Measurements from ENCODE around the gene SEMA5B.

Gene SEMA5B

DNA sequence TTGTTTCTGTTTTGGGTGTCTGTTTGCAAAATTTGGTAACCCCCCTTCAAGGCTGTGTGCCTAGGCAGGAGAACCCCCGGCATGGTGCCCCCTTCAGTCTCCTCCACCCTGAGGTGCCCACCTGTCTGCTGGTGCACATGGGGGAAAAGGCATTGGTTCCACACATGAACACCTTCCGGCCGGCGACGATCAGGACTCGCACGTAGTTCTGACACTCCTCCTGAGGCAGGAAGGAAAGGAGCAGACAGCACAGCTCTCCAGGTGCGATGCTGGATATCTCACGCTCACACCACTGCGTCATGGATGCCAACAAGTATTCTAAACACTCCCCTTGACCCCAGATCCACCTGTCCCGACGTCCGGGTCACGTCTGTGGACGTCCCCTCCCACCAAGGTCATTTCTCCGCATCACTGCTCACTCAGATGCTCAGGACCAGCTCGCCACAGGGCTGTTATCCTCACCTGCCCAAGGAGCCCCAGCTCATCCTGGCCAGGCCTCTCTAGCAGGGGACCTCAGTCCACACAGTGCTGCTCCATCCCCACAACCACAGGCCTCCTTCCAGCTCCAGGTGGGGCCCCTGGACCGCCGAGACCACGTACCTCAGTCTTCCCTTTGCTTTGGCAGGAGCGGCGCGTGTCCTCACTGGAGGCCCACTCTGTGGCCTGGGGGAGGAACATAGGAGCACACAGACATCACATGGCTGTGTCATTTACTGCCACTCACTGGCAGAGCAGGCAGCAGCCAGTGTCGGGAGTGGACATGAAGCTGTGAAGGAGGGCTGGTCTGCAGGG lies 99.0 kb downstream of the SEMA5B start:
- TF ChIP-seq SIN3A (IDR thresholded peaks at IDR 0.05; ENCODE audit: borderline replicate concordance, insufficient read depth, low read length) (no peak), FOXP2 (optimal IDR thresholded peaks at IDR 0.05; ENCODE audit: borderline replicate concordance, extremely low read depth, extremely low read length, insufficient read depth) (no peak), POLR2AphosphoS5 (IDR thresholded peaks at IDR 0.05; ENCODE audit: low read depth, low read length) (no peak), TAF1 (IDR thresholded peaks at IDR 0.05; ENCODE audit: borderline replicate concordance, insufficient read depth, low read length) (no peak)
- TF ChIP-seq, protein P1, sequence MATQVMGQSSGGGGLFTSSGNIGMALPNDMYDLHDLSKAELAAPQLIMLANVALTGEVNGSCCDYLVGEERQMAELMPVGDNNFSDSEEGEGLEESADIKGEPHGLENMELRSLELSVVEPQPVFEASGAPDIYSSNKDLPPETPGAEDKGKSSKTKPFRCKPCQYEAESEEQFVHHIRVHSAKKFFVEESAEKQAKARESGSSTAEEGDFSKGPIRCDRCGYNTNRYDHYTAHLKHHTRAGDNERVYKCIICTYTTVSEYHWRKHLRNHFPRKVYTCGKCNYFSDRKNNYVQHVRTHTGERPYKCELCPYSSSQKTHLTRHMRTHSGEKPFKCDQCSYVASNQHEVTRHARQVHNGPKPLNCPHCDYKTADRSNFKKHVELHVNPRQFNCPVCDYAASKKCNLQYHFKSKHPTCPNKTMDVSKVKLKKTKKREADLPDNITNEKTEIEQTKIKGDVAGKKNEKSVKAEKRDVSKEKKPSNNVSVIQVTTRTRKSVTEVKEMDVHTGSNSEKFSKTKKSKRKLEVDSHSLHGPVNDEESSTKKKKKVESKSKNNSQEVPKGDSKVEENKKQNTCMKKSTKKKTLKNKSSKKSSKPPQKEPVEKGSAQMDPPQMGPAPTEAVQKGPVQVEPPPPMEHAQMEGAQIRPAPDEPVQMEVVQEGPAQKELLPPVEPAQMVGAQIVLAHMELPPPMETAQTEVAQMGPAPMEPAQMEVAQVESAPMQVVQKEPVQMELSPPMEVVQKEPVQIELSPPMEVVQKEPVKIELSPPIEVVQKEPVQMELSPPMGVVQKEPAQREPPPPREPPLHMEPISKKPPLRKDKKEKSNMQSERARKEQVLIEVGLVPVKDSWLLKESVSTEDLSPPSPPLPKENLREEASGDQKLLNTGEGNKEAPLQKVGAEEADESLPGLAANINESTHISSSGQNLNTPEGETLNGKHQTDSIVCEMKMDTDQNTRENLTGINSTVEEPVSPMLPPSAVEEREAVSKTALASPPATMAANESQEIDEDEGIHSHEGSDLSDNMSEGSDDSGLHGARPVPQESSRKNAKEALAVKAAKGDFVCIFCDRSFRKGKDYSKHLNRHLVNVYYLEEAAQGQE (IDR thresholded peaks at IDR 0.05; ENCODE audit: insufficient read depth in 1 of 2, low read depth in 2 of 2, low read length in 2 of 2) = no peak

DNA sequence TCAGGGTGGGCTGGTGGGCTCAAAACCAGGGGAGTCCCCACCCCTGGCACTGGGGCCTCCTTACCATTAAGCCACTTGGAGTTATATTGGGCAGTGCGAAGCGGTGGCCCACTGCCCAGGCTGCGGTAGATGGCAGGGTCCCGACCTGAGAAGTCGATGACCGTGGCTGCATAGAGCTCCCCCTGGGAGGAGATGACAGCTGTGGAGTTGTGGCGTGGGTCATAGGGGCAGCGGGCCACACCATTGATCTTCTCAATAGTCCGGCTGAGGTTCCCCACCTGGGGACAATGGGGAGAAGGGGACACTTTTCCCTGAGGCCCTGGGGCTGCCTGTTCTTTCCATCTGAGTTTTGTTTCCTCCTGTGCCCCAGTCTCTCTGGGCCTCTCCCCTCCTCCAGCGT lies 99.8 kb downstream of the SEMA5B start:
- TF ChIP-seq, protein P1 (IDR thresholded peaks at IDR 0.05; ENCODE audit: insufficient read depth in 1 of 2, low read depth in 2 of 2, low read length in 2 of 2) = no peak
- no peak for TF ChIP-seq FOXP2 (optimal IDR thresholded peaks at IDR 0.05; ENCODE audit: borderline replicate concordance, extremely low read depth, extremely low read length, insufficient read depth)

DNA sequence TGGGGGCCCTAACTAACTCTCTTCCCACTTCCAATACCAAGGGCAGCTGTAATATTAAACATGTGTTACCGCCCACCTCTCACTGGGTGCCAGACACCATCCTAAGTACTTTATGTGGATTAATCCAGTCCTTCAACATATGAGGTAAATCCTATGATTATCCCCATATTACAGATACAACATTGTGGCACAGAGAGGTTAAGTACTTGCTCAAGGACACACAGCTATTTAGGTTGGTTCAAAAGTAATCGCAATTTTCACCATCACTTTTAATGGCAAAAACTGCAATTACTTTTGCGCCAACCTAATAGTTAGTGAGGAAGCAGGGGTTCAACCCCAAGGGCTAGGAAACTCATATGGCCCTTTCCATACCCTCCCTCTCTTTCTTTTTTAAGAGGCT lies 100.8 kb downstream of the SEMA5B start:
- no peak for TF ChIP-seq POLR2AphosphoS5 (IDR thresholded peaks at IDR 0.05; ENCODE audit: low read depth, low read length)
- TF ChIP-seq SIN3A (IDR thresholded peaks at IDR 0.05; ENCODE audit: borderline replicate concordance, insufficient read depth, low read length) = no peak
- TF ChIP-seq, protein P1 (IDR thresholded peaks at IDR 0.05; ENCODE audit: insufficient read depth in 1 of 2, low read depth in 2 of 2, low read length in 2 of 2) = no peak
- TF ChIP-seq TAF1 (IDR thresholded peaks at IDR 0.05; ENCODE audit: borderline replicate concordance, insufficient read depth, low read length) = no peak
- TF ChIP-seq FOXP2 (optimal IDR thresholded peaks at IDR 0.05; ENCODE audit: borderline replicate concordance, extremely low read depth, extremely low read length, insufficient read depth) = no peak

DNA sequence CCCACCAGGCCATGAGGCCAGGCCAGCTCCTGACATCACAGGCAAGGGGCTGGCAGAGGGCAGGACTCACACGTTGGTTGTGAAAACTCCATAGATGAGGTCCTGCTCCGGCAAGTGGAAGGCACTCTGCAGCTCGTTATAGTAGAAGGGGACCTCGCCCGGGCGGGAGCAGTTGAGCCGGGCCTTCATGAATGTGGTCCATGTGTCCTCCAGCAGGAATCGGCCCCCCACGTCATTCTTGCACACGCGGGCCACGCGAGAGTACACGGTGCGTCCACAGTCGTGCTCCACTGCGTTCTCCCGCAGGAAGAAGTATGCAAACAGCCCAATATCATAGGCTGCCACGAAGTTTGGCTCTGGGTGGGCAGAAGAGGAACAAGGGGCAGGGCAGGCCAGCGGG lies 101.2 kb downstream of the SEMA5B start:
- no peak for TF ChIP-seq SIN3A (IDR thresholded peaks at IDR 0.05; ENCODE audit: borderline replicate concordance, insufficient read depth, low read length)
- TF ChIP-seq, protein P1 (IDR thresholded peaks at IDR 0.05; ENCODE audit: insufficient read depth in 1 of 2, low read depth in 2 of 2, low read length in 2 of 2) = no peak
- TF ChIP-seq TAF1 (IDR thresholded peaks at IDR 0.05; ENCODE audit: borderline replicate concordance, insufficient read depth, low read length) = no peak
- no peak for TF ChIP-seq POLR2AphosphoS5 (IDR thresholded peaks at IDR 0.05; ENCODE audit: low read depth, low read length)
- TF ChIP-seq FOXP2 (optimal IDR thresholded peaks at IDR 0.05; ENCODE audit: borderline replicate concordance, extremely low read depth, extremely low read length, insufficient read depth) = no peak

All from PFSK-1 (cell line).